Fibroblast of villous mesenchyme (primary cell): ENCODE data around the gene TMED1. TPM values are rescaled to one million over a fixed set of nuclear protein-coding genes. Genes with fewer than 3 reads are reported as not detected.
A peak's percentile ranks its signal among the peaks of the same experiment; 100 is the strongest.
"Not testable (repeated sequence)": the region's sequence is repeated elsewhere in the genome, so short reads cannot be mapped to it uniquely, and the experiment has no call there.

ENCODE experiments used
- DNase-seq: peaks from one replicate; pipeline ENCODE4 v3.0.0-alpha.2; 2010; ENCODE audit warnings: low read depth
- H3K4me3 ChIP-seq: 2 replicates; pipeline ENCODE4 v1.5.1; 2011; ENCODE audit warnings: low read depth, mild to moderate bottlenecking, low read length
- total RNA-seq: library from RNA; depleted of rRNA; stranded (reverse); fragments of >200 nt; gene quantifications from 2 replicates; pipeline ENCODE4 v1.2.3, GENCODE V29; 2012
- TF ChIP-seq, protein P1 (sequence below): IDR thresholded peaks from 2 replicates; pipeline ENCODE4 v1.5.1; 2012; ENCODE audit warnings: low read depth, mild to moderate bottlenecking, low read length; ENCODE audit not compliant: insufficient read depth

TMED1 gene
- total RNA-seq, 1 donor: 46.6 TPM

GRCh38 chr19:10858204-10858828, 22.3 kb upstream of the TMED1 start:
- no peak overlapping the region for H3K4me3 ChIP-seq

DNA sequence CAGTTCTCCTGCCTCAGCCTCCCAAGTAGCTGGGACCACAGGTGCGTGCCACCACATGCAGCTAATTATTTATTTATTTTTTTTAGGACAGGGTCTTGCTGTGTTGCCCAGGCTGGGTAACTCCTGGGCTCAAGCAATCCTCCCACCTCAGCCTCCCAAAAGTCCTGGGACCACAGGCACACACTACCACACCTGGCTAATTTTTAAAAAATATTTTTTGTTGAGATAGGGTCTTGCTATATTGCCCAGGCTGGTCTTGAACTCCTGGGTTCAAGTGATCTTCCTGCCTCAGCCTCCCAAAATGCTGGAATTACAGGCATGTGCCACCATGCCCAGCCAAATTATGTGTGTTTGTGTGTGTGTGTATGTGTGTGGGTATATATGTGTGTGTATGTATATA, 20.9 kb upstream of the TMED1 start:
- DNase-seq, H3K4me3 ChIP-seq: not testable (repeated sequence)

More at GRCh38 chr19:10858204-10858828, 22.3 kb upstream of the TMED1 start:
- no peak for DNase-seq
- TF ChIP-seq, protein P1, sequence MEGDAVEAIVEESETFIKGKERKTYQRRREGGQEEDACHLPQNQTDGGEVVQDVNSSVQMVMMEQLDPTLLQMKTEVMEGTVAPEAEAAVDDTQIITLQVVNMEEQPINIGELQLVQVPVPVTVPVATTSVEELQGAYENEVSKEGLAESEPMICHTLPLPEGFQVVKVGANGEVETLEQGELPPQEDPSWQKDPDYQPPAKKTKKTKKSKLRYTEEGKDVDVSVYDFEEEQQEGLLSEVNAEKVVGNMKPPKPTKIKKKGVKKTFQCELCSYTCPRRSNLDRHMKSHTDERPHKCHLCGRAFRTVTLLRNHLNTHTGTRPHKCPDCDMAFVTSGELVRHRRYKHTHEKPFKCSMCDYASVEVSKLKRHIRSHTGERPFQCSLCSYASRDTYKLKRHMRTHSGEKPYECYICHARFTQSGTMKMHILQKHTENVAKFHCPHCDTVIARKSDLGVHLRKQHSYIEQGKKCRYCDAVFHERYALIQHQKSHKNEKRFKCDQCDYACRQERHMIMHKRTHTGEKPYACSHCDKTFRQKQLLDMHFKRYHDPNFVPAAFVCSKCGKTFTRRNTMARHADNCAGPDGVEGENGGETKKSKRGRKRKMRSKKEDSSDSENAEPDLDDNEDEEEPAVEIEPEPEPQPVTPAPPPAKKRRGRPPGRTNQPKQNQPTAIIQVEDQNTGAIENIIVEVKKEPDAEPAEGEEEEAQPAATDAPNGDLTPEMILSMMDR: peak; percentile 82

DNA sequence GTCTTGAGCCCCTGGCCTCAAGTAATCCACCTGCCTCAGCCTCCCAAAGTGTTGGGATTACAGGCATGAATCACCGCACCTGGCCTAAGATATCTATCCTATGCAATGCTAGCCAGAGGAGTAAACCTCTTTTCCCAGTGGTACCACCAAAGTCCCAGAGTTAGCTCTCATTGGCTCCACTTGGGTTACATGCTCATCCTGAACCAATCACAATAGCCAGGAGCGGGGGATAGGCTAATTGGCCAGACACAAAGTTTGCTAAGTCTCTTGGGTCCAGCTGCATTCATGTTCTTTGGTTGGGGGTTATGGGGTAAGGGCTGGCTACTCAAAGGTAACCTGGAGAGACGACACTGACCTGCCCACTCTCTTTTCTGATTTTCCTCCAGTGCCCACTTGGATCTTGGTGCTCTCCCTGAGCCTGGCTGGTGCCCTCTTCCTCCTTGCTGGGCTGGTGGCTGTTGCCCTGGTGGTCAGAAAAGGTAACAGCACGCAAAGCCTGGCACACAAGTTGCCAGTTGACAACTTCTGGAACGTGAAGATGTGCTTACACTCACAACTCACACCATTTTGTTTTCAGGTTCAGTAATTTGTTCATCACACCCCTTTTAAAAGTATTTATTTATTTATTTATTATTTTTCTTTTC, 20.0 kb upstream of the TMED1 start:
- no peak overlapping the region for H3K4me3 ChIP-seq
- TF ChIP-seq, protein P1: peak; percentile 58
- DNase-seq: no peak

DNA sequence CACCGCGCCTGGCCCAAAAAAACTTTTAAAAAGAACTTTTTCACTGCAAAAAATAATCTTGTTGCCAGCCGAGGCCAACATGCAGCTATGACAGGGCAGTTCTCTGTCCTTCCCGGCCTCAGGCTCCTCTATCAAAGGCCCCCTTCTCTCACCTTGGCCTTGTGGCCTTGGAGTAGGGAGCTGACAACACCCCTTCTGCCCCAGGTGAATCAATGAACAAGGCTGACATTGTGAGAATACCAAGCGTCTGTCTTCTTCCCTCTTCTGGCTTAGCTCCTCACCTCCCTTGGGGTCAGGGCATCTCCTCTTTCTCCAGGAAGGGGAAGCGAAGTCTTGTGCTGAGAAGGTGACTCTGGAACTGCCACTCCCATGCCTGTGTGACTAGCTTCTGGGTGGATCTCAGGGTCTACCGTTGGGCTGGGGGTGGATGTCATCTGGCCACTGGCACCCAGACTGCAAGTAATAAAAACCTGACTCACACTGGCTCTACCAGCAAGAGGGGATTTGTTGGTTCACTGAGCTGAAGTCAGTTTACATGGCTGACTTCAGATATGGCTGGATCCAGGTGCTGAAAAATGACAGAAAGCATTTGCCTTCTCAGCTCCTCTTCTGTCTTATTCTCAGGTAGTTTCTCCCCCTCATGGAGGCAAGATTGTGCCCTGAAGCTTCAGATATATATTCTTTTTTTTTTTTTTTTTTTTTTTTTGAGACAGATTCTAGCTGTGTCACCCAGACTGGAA, 18.5 kb upstream of the TMED1 start:
- H3K4me3 ChIP-seq: no peak overlapping the region
- no peak for DNase-seq
- TF ChIP-seq, protein P1: no peak

- no peak overlapping the region for H3K4me3 ChIP-seq
- DNase-seq: no peak
- TF ChIP-seq, protein P1: no peak
Measured at GRCh38 chr19:10852941-10853340, 16.9 kb upstream of the TMED1 start.

GRCh38 chr19:10852098-10852800, 16.2 kb upstream of the TMED1 start:
- TF ChIP-seq, protein P1: no peak
- H3K4me3 ChIP-seq: no peak overlapping the region
- DNase-seq: peak; percentile 38

DNA sequence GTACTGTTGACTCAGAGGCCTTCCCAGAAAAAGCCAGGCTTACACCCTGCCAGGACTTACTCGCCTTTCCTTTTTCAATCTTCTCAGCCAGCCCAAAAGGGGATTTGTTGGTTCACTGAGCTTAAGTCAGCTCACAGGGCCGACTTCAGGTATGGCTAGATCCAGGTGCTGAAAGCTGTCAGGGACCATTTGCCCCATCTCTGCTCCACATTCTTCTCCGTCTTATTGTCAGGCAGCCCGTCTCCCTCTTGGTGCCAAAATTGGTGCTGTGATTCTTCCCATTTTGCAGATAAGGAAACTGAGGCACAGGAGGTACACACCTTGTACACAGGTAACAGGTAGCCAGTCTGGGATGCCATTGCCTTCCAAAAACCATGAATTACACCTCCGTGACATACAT, 14.6 kb upstream of the TMED1 start:
- no peak overlapping the region for H3K4me3 ChIP-seq
- TF ChIP-seq, protein P1: no peak
- no peak for DNase-seq
